Measurements from ENCODE around the gene TCERG1.

Gene TCERG1

DNA sequence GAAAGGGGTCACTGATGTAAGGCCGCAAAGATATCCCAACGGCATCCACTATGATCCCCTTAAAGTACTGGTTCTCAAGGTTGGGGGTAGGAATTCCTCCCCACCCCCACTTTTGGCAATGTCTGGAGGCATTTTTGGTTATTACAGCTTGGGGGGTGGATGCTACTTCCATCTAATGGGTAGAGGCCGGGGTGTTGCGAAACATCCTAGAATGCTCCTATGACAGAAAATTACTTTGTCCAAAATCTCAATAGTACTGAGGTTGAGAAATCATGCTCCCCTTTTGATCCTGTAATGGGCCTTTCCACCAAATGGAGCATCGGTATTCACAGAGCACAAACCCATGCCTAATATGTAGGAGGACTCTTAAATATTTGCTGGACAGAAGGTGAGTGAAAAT is 20.8 kb upstream of the TCERG1 start:
- H3K27ac ChIP-seq (ENCODE audit: insufficient read depth, low read depth, low read length, poor library complexity, severe bottlenecking) = no peak overlapping the region

GRCh38 chr5:146426853-146427618 is 20.1 kb upstream of the TCERG1 start:
- Histone ChIP-seq H3K36me3 (ENCODE audit: control insufficient read depth, insufficient read depth, low read length) (no peaks in the 10 kb centered on the region), H3K9me3 (ENCODE audit: control insufficient read depth, low read length) (no peaks in the 10 kb centered on the region), H3K27ac (ENCODE audit: insufficient read depth, low read depth, low read length, poor library complexity, severe bottlenecking) (no peak overlapping the region), H3K4me3 (ENCODE audit: insufficient read depth, low read depth, low read length) (no peak overlapping the region), H3K27me3 (ENCODE audit: control insufficient read depth, insufficient read depth, low read length, poor library complexity, severe bottlenecking) (peaks cover 7% of the 10 kb centered on the region), H3K4me1 (ENCODE audit: control insufficient read depth, insufficient read depth, low read length) (no peaks in the 10 kb centered on the region)
- 63 to 67% methylated on average over 5 to 6 of the region's 7 CpGs for WGBS, 2 experiments

More for the DNA sequence above, 20.8 kb upstream of the TCERG1 start:
- Histone ChIP-seq H3K4me1 (ENCODE audit: control insufficient read depth, insufficient read depth, low read length) (no peaks in the 10 kb centered on the region), H3K4me3 (ENCODE audit: insufficient read depth, low read depth, low read length) (no peak overlapping the region), H3K9me3 (ENCODE audit: control insufficient read depth, low read length) (no peaks in the 10 kb centered on the region), H3K27me3 (ENCODE audit: control insufficient read depth, insufficient read depth, low read length, poor library complexity, severe bottlenecking) (peaks cover 7% of the 10 kb centered on the region), H3K36me3 (ENCODE audit: control insufficient read depth, insufficient read depth, low read length) (no peaks in the 10 kb centered on the region)
- 92 to 96% methylated on average over 4 to 5 of the region's 5 CpGs for WGBS, 2 experiments

GRCh38 chr5:146427619-146427997 is 19.5 kb upstream of the TCERG1 start:
- no peaks in the 10 kb centered on the region for H3K9me3 ChIP-seq (ENCODE audit: control insufficient read depth, low read length)
- no peaks in the 10 kb centered on the region for H3K36me3 ChIP-seq (ENCODE audit: control insufficient read depth, insufficient read depth, low read length)
- WGBS, 2 experiments = 49 to 51% methylated on average over 3 of the region's 4 CpGs
- H3K27me3 ChIP-seq (ENCODE audit: control insufficient read depth, insufficient read depth, low read length, poor library complexity, severe bottlenecking) = peaks cover 7% of the 10 kb centered on the region
- no peak overlapping the region for H3K4me3 ChIP-seq (ENCODE audit: insufficient read depth, low read depth, low read length)
- no peaks in the 10 kb centered on the region for H3K4me1 ChIP-seq (ENCODE audit: control insufficient read depth, insufficient read depth, low read length)
- H3K27ac ChIP-seq (ENCODE audit: insufficient read depth, low read depth, low read length, poor library complexity, severe bottlenecking) = no peak overlapping the region

DNA sequence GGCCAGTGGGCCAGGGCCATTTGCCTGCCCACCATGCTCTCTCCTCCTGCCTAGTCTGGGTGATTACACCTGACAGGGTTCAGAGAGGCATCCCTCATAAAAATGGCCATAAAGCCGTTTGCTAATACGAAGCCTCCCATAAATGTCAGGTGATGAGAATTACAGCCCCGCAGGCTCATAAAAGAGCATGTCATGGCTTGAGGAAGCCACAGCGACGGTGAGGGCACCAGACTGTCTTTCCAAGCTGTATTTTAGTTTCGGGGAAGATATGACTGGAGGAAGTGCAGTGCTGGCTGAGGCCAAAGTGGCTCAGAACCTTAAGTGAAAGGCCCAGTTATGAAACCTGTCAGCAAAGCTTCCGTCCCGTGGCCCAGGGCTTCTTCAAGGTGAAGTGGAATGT is 18.5 kb upstream of the TCERG1 start:
- Histone ChIP-seq H3K4me3 (ENCODE audit: insufficient read depth, low read depth, low read length) (no peak overlapping the region), H3K36me3 (ENCODE audit: control insufficient read depth, insufficient read depth, low read length) (no peaks in the 10 kb centered on the region), H3K27ac (ENCODE audit: insufficient read depth, low read depth, low read length, poor library complexity, severe bottlenecking) (no peak overlapping the region), H3K9me3 (ENCODE audit: control insufficient read depth, low read length) (no peaks in the 10 kb centered on the region), H3K4me1 (ENCODE audit: control insufficient read depth, insufficient read depth, low read length) (no peaks in the 10 kb centered on the region), H3K27me3 (ENCODE audit: control insufficient read depth, insufficient read depth, low read length, poor library complexity, severe bottlenecking) (peaks cover 8% of the 10 kb centered on the region)
- WGBS, 2 experiments = 86 to 91% methylated on average over 8 of the region's 8 CpGs

DNA sequence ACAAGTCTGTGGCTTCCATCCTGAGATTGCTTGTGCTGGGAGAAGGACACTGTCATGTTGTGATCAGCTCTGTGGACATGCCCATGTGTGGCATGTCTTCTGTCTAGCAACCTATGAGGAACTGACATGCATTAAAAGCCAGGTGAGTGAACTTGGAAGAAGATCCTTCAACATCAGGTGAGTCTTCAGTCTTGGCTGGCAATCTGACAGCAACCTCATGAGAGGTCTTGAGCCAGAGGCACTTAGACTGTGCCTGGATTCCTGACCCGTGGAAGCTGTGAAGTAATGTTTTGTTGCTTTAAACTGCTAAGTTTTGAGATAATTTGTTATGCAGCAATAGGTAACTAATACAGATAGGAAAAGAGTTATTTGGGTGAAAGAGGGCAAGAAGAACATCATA is 6.8 kb upstream of the TCERG1 start:
- no peaks in the 10 kb centered on the region for H3K9me3 ChIP-seq (ENCODE audit: control insufficient read depth, low read length)
- peaks cover 3% of the 10 kb centered on the region for H3K27me3 ChIP-seq (ENCODE audit: control insufficient read depth, insufficient read depth, low read length, poor library complexity, severe bottlenecking)
- H3K4me3 ChIP-seq (ENCODE audit: insufficient read depth, low read depth, low read length) = no peak overlapping the region
- no peak overlapping the region for H3K27ac ChIP-seq (ENCODE audit: insufficient read depth, low read depth, low read length, poor library complexity, severe bottlenecking)
- no peaks in the 10 kb centered on the region for H3K36me3 ChIP-seq (ENCODE audit: control insufficient read depth, insufficient read depth, low read length)
- no peaks in the 10 kb centered on the region for H3K4me1 ChIP-seq (ENCODE audit: control insufficient read depth, insufficient read depth, low read length)
- WGBS, 2 experiments = 85 to 94% methylated on average over 1 of the region's 1 CpG

DNA sequence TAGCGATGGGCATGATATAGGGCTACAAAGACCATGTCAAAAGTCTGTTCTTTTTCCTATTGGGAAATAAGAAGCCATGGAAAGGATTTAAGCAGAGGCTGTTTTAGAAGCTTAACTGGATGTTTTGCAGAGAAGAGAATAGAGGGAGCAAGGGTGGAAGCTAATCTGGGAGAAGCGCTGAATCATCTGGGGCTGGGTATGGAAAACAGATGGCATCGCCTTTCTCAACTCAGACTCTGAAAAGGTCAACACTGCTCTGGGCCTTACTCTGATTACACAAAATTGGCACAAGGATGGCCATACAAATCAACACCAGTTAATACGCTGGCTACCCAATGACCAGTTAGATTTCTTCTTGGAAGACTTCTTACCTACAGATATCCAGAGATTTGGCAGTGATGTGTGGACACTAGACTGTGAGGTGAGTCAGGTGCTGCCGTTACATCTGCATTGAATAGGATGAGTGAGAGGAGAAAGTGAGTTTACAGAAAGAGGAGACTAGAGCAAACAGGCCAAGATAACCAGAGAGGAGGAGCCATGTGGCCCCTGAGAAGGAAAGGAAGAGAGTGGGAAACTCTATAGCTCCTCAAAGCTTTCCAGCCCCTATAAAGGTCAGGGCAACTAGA is 6.2 kb upstream of the TCERG1 start:
- no peak overlapping the region for H3K27ac ChIP-seq (ENCODE audit: insufficient read depth, low read depth, low read length, poor library complexity, severe bottlenecking)
- 91 to 94% methylated on average over 5 of the region's 5 CpGs for WGBS, 2 experiments
- peaks cover 3% of the 10 kb centered on the region for H3K27me3 ChIP-seq (ENCODE audit: control insufficient read depth, insufficient read depth, low read length, poor library complexity, severe bottlenecking)
- no peaks in the 10 kb centered on the region for H3K4me1 ChIP-seq (ENCODE audit: control insufficient read depth, insufficient read depth, low read length)
- no peaks in the 10 kb centered on the region for H3K36me3 ChIP-seq (ENCODE audit: control insufficient read depth, insufficient read depth, low read length)
- no peaks in the 10 kb centered on the region for H3K9me3 ChIP-seq (ENCODE audit: control insufficient read depth, low read length)
- H3K4me3 ChIP-seq (ENCODE audit: insufficient read depth, low read depth, low read length) = no peak overlapping the region

DNA sequence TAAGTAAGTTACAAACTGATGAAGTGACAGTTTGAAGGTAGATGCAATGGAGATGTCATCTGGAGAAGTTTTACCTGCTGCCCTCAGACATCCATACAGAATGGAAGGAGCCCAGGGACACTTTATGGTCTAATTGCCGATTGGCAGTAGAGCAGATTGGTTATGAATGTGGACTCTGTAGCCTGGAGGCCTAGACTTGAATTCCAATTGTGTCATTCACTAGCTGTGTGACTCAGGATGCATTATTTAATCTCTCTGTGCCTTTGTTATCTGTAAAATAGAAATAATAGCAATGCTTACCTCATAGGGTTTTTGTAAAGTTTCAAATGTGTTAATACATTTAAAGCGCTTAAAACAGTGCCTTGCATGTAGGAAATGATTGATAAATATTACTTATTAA is 5.2 kb upstream of the TCERG1 start:
- Histone ChIP-seq H3K36me3 (ENCODE audit: control insufficient read depth, insufficient read depth, low read length) (no peaks in the 10 kb centered on the region), H3K4me1 (ENCODE audit: control insufficient read depth, insufficient read depth, low read length) (no peaks in the 10 kb centered on the region), H3K9me3 (ENCODE audit: control insufficient read depth, low read length) (no peaks in the 10 kb centered on the region), H3K27ac (ENCODE audit: insufficient read depth, low read depth, low read length, poor library complexity, severe bottlenecking) (no peak overlapping the region), H3K4me3 (ENCODE audit: insufficient read depth, low read depth, low read length) (no peak overlapping the region), H3K27me3 (ENCODE audit: control insufficient read depth, insufficient read depth, low read length, poor library complexity, severe bottlenecking) (peaks cover 3% of the 10 kb centered on the region)
- 89 to 98% methylated on average over 2 of the region's 2 CpGs for WGBS, 2 experiments

GRCh38 chr5:146447734-146448380 is 724 bp downstream of the TCERG1 start:
- Histone ChIP-seq H3K4me1 (ENCODE audit: control insufficient read depth, insufficient read depth, low read length) (peaks cover 9% of the 10 kb centered on the region), H3K27ac (ENCODE audit: insufficient read depth, low read depth, low read length, poor library complexity, severe bottlenecking) (peak overlapping the region; percentile 79), H3K27me3 (ENCODE audit: control insufficient read depth, insufficient read depth, low read length, poor library complexity, severe bottlenecking) (peaks cover 3% of the 10 kb centered on the region), H3K9me3 (ENCODE audit: control insufficient read depth, low read length) (no peaks in the 10 kb centered on the region), H3K36me3 (ENCODE audit: control insufficient read depth, insufficient read depth, low read length) (no peaks in the 10 kb centered on the region), H3K4me3 (ENCODE audit: insufficient read depth, low read depth, low read length) (peak overlapping the region; percentile 97)
- WGBS, 2 experiments = 1% methylated on average over 20 of the region's 20 CpGs

DNA sequence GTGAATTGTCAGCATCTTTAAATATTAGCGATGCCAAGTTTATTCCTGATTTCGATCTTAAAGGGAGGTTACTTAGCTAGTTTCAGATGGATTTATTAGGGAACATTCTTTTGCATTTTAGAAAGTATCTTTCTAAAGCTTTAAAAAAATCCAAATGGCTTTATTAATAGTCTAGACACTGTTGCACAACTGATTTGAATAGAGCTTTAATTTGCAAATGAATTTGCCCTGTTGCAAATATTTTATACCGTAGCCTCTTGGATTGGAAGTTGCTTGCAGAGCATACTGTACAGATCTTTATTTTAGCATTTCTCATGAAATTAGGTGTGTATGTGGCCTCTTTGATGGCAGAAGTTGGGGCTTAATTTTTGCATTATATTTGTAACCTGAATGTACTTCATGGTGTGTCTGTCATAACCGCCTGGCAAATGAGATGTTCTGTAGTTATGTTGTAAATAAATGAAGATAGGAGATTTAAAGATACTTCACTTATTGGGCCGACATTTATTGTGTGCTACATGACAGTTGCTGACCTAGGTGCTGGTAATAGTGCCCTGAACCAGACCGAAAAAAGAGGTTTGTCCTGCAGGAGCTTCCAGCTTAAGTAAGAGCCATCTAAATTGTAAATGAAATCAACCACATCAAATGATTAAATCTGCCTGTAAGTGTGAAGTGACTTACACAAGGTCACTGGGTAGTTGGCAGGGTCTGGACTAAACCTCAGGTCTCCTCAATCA is 1.8 kb downstream of the TCERG1 start:
- H3K27me3 ChIP-seq (ENCODE audit: control insufficient read depth, insufficient read depth, low read length, poor library complexity, severe bottlenecking) = no peaks in the 10 kb centered on the region
- no peak overlapping the region for H3K27ac ChIP-seq (ENCODE audit: insufficient read depth, low read depth, low read length, poor library complexity, severe bottlenecking)
- peak overlapping the region; percentile 97 for H3K4me3 ChIP-seq (ENCODE audit: insufficient read depth, low read depth, low read length)

DNA sequence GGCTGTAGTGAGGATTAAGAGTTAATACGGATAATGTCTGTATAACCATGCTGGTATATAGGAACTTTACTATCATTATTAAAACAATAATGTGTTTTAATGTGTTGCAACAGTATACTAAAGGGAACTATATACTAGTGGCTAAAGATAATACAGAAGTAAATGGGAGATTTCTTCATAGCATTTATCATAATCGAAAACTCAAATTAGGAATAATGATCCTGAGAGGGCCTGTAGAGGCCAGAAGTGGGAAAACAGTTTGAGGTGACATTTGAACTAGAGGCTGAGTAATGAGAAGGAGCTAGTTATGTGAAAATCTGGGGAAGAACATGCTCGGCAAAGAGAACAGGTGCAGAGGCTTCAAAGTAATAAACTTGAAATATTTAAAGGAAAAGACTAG is 2.9 kb downstream of the TCERG1 start:
- no peaks in the 10 kb centered on the region for H3K27me3 ChIP-seq (ENCODE audit: control insufficient read depth, insufficient read depth, low read length, poor library complexity, severe bottlenecking)
- H3K27ac ChIP-seq (ENCODE audit: insufficient read depth, low read depth, low read length, poor library complexity, severe bottlenecking) = no peak overlapping the region
- 97 to 100% methylated on average over 2 of the region's 3 CpGs for WGBS, 2 experiments
- no peaks in the 10 kb centered on the region for H3K9me3 ChIP-seq (ENCODE audit: control insufficient read depth, low read length)
- H3K4me1 ChIP-seq (ENCODE audit: control insufficient read depth, insufficient read depth, low read length) = peaks cover 9% of the 10 kb centered on the region
- H3K36me3 ChIP-seq (ENCODE audit: control insufficient read depth, insufficient read depth, low read length) = peaks cover 4% of the 10 kb centered on the region
- H3K4me3 ChIP-seq (ENCODE audit: insufficient read depth, low read depth, low read length) = no peak overlapping the region

More for the DNA sequence above, 1.8 kb downstream of the TCERG1 start:
- Histone ChIP-seq H3K4me1 (ENCODE audit: control insufficient read depth, insufficient read depth, low read length) (peaks cover 9% of the 10 kb centered on the region), H3K36me3 (ENCODE audit: control insufficient read depth, insufficient read depth, low read length) (no peaks in the 10 kb centered on the region), H3K9me3 (ENCODE audit: control insufficient read depth, low read length) (no peaks in the 10 kb centered on the region)
- WGBS, 2 experiments = 83 to 89% methylated on average over 6 of the region's 6 CpGs

Data from ectodermal cell (in vitro differentiated cells).